MV-4-11 (cell line): ENCODE results near the gene MTURN.
"Not testable (repeated sequence)": the region's sequence is repeated elsewhere in the genome, so short reads cannot be mapped to it uniquely, and the experiment has no call there.

Source experiments
- DNase-seq: peaks from one replicate; lab custom pipeline; 2025; lab: John Stamatoyannopoulos, UW

MTURN gene

DNA sequence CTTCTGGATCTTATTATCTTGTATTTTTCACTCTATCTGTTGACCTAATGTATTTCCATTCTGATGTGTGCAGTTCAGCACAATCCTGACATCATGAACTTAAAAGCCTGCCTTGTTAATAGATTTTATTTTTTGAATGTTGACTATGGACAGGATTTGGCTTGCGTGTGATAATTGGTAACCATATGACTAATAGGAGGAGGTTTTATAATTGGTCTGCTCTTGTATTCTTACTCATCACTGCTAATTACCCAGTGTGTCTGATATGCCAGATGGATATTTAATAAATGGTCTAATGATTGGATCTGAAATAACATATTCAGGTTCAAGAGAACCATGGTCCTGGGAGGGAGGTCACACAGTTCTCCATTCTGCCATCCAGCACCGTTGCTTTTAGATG lies 45.9 kb downstream of the MTURN start:
- no peak for DNase-seq

DNA sequence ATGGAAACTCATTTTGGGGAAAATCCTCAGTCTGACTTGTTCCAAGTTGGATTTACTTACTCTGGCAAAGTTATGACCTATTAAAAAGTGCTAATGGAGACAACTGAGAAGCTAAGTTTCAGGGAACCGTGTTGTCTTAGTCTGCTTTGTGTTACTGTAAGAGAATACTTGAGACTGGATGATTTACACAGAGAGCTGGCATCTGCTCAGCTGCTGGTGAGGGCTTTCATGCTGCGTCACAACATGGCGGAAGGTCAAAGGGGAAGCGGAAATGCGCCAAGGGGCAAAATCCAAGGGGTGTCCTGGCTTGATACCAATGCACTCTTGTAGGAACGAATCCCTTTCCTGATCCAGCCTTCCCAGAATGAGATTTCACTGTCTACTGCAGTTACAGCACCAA lies 46.4 kb downstream of the MTURN start:
- DNase-seq: no peak

DNA sequence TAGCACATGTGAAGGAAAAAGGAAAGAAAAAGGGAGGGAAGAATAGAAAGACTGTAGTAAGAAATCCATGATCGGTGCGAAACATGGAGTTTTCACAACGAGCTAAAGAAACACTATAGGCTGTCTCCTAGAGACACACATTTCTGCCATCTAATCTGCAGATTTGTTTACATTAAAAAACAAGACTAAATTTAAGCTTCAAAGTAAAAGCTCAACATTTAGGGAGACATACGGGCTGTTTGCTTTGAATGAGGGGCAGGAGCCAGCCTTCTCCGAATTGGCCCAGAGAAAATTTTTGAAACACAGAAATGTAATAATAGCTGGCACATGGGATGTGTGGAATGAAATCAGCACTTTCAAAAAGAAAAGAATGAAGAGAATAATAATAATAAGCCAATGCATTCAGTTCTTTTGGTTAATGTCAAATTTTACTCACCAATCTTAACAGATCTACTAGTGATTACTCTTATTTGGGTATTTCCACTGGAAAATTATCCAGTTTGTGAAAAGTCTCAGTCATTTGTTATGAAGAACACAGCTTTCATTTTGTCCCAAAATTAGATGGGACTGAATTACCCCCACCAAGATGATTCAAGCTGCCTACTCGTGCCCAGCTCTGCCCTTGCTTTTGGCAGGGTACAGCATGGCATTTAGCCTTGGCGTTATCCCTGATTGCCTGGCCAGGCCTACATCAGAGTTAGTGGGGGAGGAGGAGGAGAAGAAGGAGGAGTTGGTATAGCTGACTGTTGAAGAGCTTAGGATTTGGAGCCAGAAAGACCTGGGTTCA lies 47.1 kb downstream of the MTURN start:
- no peak for DNase-seq

DNA sequence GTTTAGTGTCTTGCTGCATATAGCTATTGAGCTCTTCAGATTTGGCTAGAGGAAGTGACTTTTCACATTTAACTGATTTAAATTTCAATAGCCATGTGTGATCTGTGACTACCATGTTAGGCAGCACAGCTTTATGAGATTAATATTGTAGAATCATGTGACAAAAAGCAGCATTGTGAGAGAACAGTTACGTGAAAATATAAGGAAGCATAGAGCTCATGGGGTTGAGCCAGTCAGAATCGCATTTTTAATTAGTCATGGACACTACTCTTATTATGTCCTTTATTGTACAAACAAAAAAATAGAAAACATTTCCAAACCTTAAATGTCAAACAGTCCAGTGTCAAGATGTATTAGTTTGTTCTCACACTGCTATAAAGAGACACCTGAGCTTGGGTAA lies 48.0 kb downstream of the MTURN start:
- DNase-seq: no peak

DNA sequence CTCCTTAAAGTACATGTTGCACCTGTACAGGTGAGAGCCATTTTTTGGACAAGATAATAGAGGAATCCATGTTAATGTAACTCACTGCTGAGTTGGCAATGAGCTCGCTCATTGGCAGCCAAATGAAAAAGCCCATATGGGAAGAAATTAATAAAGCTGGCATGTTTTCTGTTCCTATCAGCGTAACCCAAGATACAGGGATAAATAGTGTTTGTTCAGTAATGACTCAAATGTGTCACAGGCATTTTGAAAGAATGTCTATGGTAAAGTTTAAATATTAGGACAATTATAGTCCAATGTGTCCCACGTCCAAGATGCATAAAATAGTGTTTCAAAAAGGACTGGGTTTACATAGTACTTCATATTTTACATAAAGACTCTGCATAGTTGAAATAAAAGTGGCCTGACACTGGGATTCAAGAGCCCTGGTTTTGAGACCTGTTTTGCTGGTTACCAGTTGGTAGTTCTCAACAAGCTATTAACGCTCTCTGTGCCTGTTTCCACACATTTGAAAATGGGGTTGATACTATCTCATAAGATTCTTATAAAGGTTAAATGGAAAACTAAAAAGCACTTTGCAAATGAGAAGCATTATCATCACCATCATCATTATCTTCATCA lies 49.1 kb downstream of the MTURN start:
- DNase-seq: no peak

DNA sequence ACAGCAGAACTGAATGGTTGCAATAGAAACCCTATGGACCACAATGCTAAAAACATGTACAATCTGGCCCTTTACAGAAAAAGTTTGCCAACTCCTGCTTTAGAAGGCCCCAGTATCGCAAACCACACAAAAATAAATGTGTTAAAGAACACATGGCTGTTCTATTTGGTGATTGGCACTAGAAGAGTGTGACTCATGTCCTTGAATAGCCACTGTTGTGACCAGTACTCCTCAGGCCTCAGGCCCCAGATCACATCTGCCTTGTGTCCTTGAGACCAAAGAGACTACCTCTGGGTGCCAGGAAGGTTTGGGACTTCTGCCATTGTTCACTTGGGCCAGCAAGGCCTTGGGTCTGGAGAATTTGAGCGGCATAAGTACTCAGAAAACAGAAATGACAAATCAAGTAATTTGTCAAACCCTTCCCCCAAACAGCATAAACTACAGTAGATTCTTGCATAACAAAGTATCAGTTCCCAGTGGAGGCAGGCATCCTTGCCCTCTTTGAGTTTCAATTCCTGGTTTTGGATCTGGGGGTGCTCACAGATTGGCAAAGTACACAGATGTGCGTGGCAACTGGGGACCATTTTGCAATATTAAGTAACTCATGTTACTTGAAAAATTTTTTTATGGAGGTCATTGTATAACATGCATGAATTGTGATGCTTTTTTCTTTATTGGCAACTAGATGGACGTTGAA lies 50.2 kb downstream of the MTURN start:
- peak; percentile 100 for DNase-seq

DNA sequence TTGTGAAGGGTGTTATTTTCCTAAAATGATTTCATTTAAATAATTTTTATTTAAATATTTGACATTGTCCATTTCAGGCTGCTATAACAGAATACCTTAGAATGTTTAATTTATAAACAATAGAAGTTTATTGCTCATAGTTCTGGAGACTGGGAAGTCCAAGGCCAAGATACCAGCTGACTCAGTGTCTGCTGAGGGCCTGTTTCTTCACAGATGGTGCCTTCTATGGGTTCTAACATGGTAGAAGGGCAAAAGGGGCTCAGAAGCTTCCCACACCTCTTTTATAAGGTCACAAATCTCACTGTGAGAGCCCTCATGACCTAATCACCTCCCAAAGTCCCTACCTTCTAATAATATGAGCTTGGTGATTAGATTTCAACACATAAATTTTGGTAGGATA lies 50.7 kb downstream of the MTURN start:
- no peak for DNase-seq

DNA sequence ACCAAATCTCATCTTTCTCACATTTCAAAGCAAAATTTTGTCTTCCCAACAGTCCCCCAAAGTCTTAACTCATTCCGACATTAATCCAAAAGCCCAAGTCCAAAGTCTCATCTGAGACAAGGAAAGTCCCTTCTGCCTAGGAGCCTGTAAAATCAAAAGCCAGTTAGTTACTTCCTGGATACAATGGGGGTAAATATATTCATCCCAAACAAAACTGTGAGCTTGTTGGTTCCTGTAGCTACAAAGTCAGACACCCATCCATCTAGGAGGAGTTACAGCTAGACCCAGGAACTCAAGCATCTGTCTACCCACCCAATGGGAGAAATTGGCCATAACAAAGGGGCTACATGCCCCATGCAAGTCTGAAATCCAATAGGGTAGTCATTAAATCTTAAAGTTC lies 51.9 kb downstream of the MTURN start:
- DNase-seq: no peak

DNA sequence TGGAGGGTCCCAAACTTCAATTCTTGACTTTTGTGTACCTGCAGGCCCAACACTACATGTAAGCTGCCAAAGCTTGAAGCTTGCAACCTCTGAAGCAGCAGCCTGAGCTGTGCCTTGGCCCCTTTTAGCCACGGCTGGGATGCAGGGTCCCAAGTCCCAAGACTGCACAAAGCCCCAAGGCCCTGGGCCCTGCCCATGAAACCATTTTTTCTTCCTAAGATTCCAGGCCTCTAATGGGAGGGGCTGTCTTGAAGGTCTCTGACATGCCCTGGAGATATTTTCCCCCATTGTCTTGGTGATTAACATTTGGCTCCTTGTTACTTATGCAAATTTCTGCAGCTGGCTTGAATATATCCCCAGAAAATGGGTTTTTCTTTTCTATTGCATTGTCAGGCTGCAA lies 52.7 kb downstream of the MTURN start:
- no peak for DNase-seq

DNA sequence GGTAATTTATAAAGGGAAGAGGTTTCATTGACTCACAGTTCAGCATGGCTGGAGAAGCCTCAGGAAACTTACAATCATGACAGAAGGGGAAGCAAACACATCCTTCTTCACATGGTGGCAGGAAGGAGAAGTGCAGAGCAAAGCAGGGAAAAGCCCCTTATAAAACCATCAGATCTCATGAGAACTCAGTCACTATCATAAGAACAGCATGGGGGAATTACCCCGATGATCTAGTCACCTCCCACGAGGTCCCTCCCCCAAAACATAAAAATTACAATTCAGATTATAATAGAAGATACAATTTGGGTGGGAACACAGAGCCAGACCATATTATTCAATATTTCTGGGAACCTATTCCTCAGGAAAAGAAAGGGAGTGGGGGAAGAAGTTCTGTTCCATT lies 53.6 kb downstream of the MTURN start:
- not testable (repeated sequence) for DNase-seq

DNA sequence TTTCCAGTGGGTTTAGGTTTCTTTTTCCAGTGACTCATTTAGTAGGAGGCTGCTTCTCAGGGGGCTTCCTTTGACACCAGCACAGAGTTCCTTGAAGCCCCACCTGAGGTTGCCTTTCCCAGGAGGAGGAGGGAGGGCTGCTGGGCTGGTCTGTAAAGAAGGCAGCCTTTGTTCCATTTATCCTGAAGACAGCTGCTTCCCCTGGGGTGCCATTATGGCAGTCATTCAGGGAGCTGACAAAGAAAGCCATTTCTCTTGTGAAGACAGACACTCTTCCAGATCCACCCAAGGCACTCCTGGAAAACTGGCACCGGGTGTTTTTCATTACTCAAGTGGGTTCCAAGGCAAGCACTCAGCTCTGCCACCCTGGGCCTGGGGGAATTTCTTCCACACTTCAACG lies 54.0 kb downstream of the MTURN start:
- no peak for DNase-seq

DNA sequence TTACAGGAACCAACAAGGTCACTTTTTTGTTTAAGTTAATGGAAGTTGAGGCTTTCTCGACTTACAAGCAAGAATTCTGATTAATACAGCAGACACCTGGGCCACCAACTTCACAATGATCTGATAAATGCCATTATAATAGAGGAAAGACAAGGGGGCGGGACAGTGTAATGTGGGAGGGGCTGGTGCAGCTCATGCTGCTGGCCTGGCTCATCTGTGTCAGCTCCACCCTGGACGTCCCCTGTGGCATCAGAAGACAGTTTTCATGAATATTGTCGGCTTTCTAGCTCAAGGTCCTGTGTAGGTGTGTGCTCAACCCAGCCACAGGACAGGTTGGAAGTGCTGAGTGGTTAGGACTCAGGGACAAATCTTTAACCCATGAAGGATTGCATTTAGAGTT lies 57.0 kb downstream of the MTURN start:
- DNase-seq: no peak

DNA sequence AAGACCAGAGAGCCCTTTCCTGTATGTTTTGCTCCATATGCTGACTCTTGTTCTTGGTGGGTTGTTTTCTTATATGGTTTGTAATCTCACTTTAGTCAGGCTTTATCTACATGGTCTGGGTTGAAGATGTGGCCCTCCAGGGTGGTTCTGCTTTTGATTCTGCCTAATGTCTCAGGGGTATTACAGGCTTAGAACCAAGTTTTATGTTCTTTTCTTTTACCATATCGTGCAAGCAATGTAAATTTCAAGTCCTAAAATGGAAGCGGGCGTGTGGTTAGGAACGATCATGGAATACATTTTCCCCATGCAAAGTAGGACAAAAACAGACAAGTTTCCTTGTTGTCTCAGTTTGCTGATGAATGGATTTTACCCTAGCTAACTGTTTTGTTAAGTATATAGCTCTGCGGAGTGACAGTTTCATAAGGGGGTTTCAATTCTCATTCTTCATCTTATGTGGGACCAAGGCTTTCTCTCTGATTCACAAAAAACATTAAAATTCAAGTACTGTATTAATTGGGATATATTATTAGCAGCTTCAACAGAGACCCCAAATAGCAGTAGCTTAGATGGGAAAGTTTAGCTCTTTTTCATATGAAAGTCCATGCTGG lies 58.7 kb downstream of the MTURN start:
- no peak for DNase-seq

DNA sequence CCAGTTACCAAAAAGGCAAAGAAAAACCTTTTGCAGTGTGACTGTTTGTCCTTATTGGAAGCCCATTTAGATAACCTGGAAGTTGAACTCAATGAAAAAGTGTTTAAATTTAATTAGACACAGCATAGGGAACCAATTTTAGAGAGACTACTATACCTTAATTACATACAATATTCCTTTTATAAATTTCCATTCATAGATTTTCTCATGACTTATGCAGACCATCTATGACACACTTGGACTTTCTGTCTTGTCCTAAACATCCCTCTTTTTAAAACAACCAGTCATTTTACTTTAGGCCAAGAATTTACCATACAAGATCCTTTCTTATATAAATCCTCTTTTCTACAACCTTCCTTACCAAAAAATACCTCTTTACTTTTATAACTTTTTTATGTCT lies 61.6 kb downstream of the MTURN start:
- DNase-seq: no peak

DNA sequence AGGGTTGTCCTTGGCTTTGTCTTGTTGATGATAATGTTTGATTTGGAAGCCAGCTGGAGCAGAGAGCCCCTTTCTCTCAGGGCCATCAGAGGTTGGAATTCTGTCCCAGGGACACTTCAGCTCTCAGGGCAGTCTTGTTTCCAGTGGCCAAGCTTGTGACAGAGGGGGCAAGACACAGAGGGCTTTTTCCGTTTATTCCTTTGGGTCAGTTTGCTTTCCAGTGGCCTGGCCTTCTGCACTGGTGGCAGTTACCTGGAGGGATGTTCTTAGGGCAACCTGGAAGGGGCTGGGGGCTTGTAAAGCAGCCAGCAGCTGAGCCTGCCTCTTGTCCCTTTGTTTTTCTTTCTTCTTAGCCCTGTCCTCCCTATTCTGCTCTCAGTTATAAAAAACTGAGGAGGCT lies 62.7 kb downstream of the MTURN start:
- DNase-seq: no peak

DNA sequence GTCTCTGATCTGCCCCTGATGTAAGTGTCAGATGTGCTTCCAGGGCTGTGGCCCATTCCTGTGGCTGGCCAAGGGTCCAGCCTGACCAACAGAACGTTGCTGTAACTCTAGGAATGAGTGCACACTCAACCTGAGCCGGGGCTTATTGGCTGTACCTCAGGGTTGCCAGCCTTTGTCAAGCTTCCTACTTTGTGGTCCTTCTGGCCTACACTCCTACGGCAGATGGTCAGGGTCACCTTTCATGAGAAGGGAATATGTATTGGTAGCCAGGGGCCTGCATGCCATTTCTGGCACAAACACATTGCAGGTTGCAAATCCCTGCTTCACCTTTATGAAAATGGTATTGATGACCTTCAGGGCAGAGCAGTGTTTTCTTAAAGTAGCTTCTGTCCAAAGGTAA lies 64.5 kb downstream of the MTURN start:
- DNase-seq: no peak

DNA sequence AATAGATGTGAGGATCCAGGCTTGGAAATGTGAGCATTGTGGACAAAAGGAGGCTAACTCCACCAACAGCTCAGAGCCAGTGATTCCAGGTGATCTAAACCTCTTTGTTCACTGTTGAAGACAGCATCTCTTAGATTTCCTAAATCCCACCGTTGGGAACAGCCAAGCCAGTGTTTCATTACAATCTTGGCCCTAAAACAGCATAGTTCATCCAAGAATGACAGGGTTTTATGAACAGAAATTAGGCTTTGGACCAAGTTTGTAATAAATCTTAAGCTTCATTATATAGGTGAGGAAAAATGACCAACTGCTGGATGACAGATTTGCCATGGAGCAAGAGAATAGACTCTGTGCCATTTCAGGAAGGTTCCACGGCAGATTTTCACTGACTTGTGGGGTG lies 65.8 kb downstream of the MTURN start:
- DNase-seq: no peak

DNA sequence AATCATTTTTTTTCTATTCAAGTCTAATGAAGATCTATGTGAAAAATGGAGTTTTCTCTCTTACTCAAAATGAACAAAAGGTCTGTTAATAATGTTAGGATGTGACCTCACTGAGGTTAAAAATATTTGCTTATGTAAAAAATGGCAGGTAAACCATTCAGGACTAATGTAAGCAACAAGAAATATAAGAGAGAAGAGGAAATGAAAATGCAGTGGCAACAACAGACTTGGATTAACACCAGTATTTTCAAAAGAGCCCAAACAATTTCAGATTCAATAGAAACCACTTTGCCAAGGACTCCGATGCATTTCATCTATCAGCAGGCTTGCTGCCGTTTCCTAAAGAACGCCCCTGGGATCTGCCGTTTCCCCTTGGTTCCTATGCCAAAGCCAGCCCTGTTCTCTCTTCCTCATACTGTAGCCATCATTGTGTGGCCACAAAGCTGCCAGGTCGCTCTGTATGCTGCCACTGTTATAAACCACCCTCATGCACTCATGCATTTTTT lies 66.4 kb downstream of the MTURN start:
- peak; percentile 77 for DNase-seq

DNA sequence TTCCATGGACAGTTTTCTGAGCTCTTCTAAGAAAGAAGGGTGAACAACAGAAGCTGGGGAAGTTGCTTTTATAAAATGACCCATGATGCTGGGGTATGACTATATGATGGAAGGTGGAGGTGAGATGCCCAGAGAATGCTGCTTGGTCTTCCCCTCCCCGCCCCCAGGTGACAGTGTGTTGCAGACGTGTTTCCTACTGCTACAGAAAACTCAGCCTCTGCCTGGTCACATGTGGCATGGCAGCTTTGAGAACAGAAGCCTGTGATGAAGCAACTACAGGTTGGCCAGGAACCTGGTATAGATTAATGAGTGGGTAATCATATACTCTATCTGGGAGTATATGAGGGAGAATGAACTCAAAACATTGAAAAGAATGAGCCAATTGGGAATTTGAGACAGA lies 67.1 kb downstream of the MTURN start:
- no peak for DNase-seq

DNA sequence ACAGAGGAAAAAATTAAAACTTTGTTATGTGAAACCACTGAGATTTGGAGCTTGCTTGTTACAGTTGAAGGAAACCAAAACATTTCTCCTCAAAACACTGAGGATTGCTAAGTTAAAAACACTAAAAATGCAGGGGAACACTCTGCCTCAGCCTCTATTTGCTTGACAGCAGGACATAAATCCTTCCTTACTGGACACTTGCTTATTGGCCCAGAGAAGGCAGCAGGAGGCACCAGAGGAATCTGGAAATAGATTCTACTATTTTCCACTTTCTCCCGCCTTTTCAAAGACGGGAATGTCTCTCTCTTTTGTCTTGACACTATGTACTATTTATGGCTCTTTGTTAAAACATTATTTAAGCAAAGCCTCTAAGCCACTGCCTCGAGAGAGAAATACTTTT lies 67.9 kb downstream of the MTURN start:
- DNase-seq: no peak

DNA sequence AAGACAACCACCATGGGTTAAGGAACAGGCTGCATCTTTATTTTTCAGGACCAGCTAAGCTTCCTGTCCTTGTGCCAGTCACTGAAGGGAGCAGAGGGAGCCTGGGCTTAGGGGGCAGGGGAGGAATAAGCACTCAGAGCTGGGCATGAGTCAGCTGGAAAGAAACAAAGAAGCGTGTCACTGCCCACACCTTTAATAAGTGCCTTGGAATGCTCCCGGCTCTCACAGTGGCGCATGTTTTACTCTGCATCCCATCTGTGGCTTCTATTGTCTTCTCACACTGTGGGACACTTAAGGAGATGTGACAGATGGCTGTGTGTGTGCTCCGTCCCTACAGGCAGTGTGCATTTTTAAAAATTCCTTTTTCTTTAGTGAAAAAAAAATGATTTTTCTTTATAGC lies 71.7 kb downstream of the MTURN start:
- DNase-seq: no peak

DNA sequence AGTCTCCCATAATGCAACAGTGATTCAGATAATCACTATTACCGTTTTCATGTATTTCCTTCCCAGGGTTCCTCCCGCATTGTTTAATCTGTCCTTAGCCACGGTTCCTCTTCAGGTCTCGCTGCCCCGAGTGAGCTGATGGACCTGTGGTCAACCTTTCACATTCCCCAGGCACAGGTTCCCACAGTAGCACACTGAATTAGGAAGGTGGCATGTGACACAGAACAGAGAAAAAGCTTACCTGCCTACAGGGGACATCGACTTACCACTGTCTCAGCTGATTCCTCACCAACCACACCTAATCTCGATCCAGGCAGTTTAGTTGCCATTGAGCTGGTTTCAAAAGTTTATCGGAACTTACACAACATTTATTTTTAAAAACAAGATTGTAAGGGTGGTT lies 72.2 kb downstream of the MTURN start:
- DNase-seq: no peak

DNA sequence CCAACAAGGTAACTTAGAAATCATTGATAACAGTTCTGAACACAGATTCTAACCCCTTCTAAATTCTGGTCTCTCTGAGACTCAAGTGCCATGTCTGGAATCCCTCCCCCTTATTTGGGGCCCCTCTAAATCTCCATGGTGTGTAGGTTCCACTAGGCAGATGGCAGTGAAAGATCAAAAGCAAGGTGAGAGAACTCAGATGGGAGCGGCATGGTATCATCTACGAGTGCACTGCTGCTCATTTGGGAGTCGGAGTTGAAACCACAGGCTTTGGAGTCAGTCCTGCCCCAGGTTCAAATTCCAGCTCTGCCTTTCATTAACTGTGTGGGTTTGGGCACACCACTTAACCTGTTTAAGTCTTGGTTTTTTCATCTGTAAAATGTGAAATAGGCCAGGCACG lies 72.6 kb downstream of the MTURN start:
- no peak for DNase-seq
